GM23338 (cell line): ENCODE measurements around the gene ACTR2. TPM values are rescaled to one million over a fixed set of nuclear protein-coding genes. Genes with fewer than 3 reads are reported as not detected.
A peak's percentile ranks its signal among the peaks of the same experiment; 100 is the strongest.

Experiments
- ATAC-seq: fragments of 200-7000 bp; cut with Tn5 transposase; 3 replicates; pipeline ENCODE4 v1.9.1; 2020
- DNase-seq: peaks from one replicate; pipeline ENCODE4 v3.0.0-alpha.2; 2015; ENCODE audit warnings: low spot score
- H2AFZ ChIP-seq: fragments of 200-600 bp; sonication (generic); 2 replicates; pipeline ENCODE4 v1.8.0; 2016; ENCODE audit warnings: antibody characterized with exemption, mild to moderate bottlenecking, moderate library complexity
- H3F3A ChIP-seq: fragments of 200-600 bp; sonication (generic); replicated peaks from 2 replicates; pipeline ENCODE4 v1.8.0; 2017; ENCODE audit warnings: antibody characterized with exemption, mixed run types, low read depth
- H3K27ac ChIP-seq: fragments of 200-600 bp; sonication (generic); 2 replicates; pipeline ENCODE4 v1.6.1; 2016; ENCODE audit warnings: low read depth
- H3K27me3 ChIP-seq: fragments of 200-600 bp; sonication (generic); 2 replicates; pipeline ENCODE4 v1.8.0; 2016; ENCODE audit warnings: mild to moderate bottlenecking, mixed run types, moderate library complexity; ENCODE audit not compliant: insufficient read depth
- H3K36me3 ChIP-seq: fragments of 200-600 bp; sonication (generic); 2 replicates; pipeline ENCODE4 v1.8.0; 2016; ENCODE audit warnings: mild to moderate bottlenecking; ENCODE audit not compliant: insufficient read depth
- H3K4me1 ChIP-seq: fragments of 200-600 bp; sonication (generic); 2 replicates; pipeline ENCODE4 v1.8.0; 2016; ENCODE audit warnings: mild to moderate bottlenecking, moderate library complexity; ENCODE audit not compliant: insufficient read depth
- H3K4me2 ChIP-seq: fragments of 200-600 bp; sonication (generic); 2 replicates; pipeline ENCODE4 v1.7.1; 2017; ENCODE audit warnings: mixed run types
- H3K4me3 ChIP-seq: fragments of 200-600 bp; sonication (generic); 2 replicates; pipeline ENCODE4 v1.6.1; 2016; ENCODE audit warnings: mixed run types
- H3K79me2 ChIP-seq: fragments of 200-600 bp; sonication (generic); replicated peaks from 2 replicates; pipeline ENCODE4 v1.8.0; 2017; ENCODE audit warnings: mild to moderate bottlenecking; ENCODE audit not compliant: insufficient read depth
- H3K9me2 ChIP-seq: fragments of 200-600 bp; sonication (generic); 2 replicates; pipeline ENCODE4 v1.8.0; 2017; ENCODE audit not compliant: insufficient read depth
- H4K20me1 ChIP-seq: fragments of 200-600 bp; sonication (generic); replicated peaks from 2 replicates; pipeline ENCODE4 v1.8.0; 2017; ENCODE audit warnings: mild to moderate bottlenecking; ENCODE audit not compliant: insufficient read depth
- H3K27ac Mint-ChIP-seq: 2 replicates; pipeline ENCODE4 v1.8.0; 2020; ENCODE audit warnings: inconsistent platforms, mild to moderate bottlenecking, moderate library complexity, mixed read lengths
- H3K27me3 Mint-ChIP-seq: 3 replicates; pipeline ENCODE4 v1.8.0; 2022; ENCODE audit warnings: low read depth, mild to moderate bottlenecking, moderate library complexity, mixed read lengths, inconsistent platforms; ENCODE audit not compliant: insufficient read depth, poor library complexity
- H3K36me3 Mint-ChIP-seq: 3 replicates; pipeline ENCODE4 v1.8.0; 2021; ENCODE audit warnings: low read depth, mild to moderate bottlenecking, inconsistent platforms, moderate library complexity, mixed read lengths
- H3K4me1 Mint-ChIP-seq: 3 replicates; pipeline ENCODE4 v1.8.0; 2020; ENCODE audit warnings: mild to moderate bottlenecking, inconsistent platforms, mixed read lengths
- H3K4me3 Mint-ChIP-seq: 3 replicates; pipeline ENCODE4 v1.8.0; 2021; ENCODE audit warnings: moderate library complexity, mild to moderate bottlenecking, inconsistent platforms, mixed read lengths
- H3K9me3 Mint-ChIP-seq: 3 replicates; pipeline ENCODE4 v1.8.0; 2020; ENCODE audit warnings: moderate library complexity, mild to moderate bottlenecking, inconsistent platforms, mixed read lengths
- CREB1 ChIP-seq: fragments of 250-450 bp; sonication (Bioruptor Pico); IDR thresholded peaks from 2 replicates; pipeline ENCODE4 v1.5.0; 2020; ENCODE audit warnings: low read depth, mild to moderate bottlenecking, moderate library complexity
- EZH2phosphoT487 ChIP-seq: fragments of 200-600 bp; sonication (generic); IDR thresholded peaks from one replicate; pipeline ENCODE4 v1.8.1; 2018; ENCODE audit warnings: antibody characterized with exemption; ENCODE audit not compliant: unreplicated experiment
- POLR2AphosphoS5 ChIP-seq: IDR thresholded peaks from 2 replicates; pipeline ENCODE4 v1.6.1; 2016; ENCODE audit warnings: antibody characterized with exemption, low read depth
- polyA plus RNA-seq: library from polyadenylated mRNA; unstranded; fragments of >200 nt; fragmentation: Nextera tagmentation; extraction: Ambion mirVana; gene quantifications from 2 replicates; pipeline ENCODE4 v1.2.1, GENCODE V29; 2016
- total RNA-seq: library from RNA; depleted of rRNA; stranded (reverse); fragments of >200 nt; shearing (Covaris generic); gene quantifications from 2 replicates; pipeline ENCODE4 v1.2.3, GENCODE V29; 2014
- TF ChIP-seq, protein P1 (sequence below), 2 experiments: fragments of 200-600 bp in 1 of 2; sonication (generic) in 1 of 2; conservative IDR thresholded peaks; 2 replicates each; pipeline versions ENCODE4 v1.5.1 to v1.6.1; 2016 to 2017; ENCODE audit warnings: antibody characterized with exemption in 2 of 2, low read depth in 2 of 2, mild to moderate bottlenecking in 2 of 2, moderate library complexity in 1 of 2
- TF ChIP-seq, protein P2 (sequence below): fragments of 250-450 bp; sonication (Bioruptor Pico); IDR thresholded peaks from 2 replicates; pipeline ENCODE4 v1.5.0; 2020; ENCODE audit warnings: mild to moderate bottlenecking, moderate library complexity

The ACTR2 gene
- total and polyA plus RNA-seq, 2 experiments from 2014 or later, result 73.6 to 87.6 TPM

GRCh38 chr2:65319674-65320041 is 92.0 kb downstream of the ACTR2 start:
- no peaks in the 10 kb centered on the region for H3K4me1 Mint-ChIP-seq
- no peak overlapping the region for H3K4me2 ChIP-seq

DNA sequence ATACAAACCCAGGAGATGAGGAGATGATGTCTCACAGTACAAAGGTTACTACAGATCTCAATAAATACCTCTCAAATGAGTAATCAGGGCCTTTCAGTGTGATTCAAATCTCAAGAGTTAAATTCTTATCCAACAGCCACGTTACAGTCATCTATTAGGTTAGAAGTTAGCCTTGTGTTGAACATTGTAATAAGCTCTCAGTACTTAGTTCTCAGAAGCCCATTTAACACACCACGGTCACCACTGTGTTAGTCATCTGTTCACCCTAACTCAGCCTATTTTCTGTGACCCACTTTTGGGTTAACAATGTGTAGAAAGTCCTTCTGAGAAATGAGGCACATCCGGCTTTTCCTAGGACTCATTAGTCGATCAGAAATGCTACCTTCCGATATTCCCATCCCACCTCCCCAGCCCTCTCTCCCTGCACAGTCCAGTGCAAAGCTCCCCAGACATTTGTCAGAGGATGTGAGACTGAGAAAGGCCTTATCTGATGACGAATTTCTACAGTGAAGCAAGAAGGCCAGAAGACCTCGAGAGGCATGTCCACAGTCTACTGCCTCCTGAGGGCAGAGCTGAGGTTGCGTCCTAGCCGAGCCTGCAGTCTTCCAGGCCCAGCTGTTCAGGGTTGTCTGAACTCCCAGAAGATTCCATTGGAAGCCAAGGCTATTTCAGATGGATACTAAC is 92.6 kb downstream of the ACTR2 start:
- Mint-ChIP-seq H3K27me3 (peaks cover 9% of the 10 kb centered on the region), H3K4me1 (no peaks in the 10 kb centered on the region), H3K4me3 (no peak overlapping the region), H3K27ac (no peak overlapping the region), H3K9me3 (no peaks in the 10 kb centered on the region), H3K36me3 (peaks cover 12% of the 10 kb centered on the region; the same call in 2 of the 3 replicates)
- Histone ChIP-seq H3K36me3 (no peaks in the 10 kb centered on the region), H3K4me1 (no peaks in the 10 kb centered on the region), H3K4me2 (no peak overlapping the region), H3F3A (no peaks in the 10 kb centered on the region), H3K27ac (no peak overlapping the region), H4K20me1 (peaks cover 5% of the 10 kb centered on the region), H3K27me3 (no peaks in the 10 kb centered on the region), H2AFZ (no peak overlapping the region), H3K4me3 (no peak overlapping the region), H3K79me2 (no peaks in the 10 kb centered on the region), H3K9me2 (no peaks in the 10 kb centered on the region)
- peak; percentile 91 for ATAC-seq
- TF ChIP-seq, protein P1, sequence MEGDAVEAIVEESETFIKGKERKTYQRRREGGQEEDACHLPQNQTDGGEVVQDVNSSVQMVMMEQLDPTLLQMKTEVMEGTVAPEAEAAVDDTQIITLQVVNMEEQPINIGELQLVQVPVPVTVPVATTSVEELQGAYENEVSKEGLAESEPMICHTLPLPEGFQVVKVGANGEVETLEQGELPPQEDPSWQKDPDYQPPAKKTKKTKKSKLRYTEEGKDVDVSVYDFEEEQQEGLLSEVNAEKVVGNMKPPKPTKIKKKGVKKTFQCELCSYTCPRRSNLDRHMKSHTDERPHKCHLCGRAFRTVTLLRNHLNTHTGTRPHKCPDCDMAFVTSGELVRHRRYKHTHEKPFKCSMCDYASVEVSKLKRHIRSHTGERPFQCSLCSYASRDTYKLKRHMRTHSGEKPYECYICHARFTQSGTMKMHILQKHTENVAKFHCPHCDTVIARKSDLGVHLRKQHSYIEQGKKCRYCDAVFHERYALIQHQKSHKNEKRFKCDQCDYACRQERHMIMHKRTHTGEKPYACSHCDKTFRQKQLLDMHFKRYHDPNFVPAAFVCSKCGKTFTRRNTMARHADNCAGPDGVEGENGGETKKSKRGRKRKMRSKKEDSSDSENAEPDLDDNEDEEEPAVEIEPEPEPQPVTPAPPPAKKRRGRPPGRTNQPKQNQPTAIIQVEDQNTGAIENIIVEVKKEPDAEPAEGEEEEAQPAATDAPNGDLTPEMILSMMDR (conservative IDR thresholded peaks at IDR 0.05; ENCODE audit: low read depth in 2 of 2), result peak; percentile 46 to 49
- TF ChIP-seq, protein P2, sequence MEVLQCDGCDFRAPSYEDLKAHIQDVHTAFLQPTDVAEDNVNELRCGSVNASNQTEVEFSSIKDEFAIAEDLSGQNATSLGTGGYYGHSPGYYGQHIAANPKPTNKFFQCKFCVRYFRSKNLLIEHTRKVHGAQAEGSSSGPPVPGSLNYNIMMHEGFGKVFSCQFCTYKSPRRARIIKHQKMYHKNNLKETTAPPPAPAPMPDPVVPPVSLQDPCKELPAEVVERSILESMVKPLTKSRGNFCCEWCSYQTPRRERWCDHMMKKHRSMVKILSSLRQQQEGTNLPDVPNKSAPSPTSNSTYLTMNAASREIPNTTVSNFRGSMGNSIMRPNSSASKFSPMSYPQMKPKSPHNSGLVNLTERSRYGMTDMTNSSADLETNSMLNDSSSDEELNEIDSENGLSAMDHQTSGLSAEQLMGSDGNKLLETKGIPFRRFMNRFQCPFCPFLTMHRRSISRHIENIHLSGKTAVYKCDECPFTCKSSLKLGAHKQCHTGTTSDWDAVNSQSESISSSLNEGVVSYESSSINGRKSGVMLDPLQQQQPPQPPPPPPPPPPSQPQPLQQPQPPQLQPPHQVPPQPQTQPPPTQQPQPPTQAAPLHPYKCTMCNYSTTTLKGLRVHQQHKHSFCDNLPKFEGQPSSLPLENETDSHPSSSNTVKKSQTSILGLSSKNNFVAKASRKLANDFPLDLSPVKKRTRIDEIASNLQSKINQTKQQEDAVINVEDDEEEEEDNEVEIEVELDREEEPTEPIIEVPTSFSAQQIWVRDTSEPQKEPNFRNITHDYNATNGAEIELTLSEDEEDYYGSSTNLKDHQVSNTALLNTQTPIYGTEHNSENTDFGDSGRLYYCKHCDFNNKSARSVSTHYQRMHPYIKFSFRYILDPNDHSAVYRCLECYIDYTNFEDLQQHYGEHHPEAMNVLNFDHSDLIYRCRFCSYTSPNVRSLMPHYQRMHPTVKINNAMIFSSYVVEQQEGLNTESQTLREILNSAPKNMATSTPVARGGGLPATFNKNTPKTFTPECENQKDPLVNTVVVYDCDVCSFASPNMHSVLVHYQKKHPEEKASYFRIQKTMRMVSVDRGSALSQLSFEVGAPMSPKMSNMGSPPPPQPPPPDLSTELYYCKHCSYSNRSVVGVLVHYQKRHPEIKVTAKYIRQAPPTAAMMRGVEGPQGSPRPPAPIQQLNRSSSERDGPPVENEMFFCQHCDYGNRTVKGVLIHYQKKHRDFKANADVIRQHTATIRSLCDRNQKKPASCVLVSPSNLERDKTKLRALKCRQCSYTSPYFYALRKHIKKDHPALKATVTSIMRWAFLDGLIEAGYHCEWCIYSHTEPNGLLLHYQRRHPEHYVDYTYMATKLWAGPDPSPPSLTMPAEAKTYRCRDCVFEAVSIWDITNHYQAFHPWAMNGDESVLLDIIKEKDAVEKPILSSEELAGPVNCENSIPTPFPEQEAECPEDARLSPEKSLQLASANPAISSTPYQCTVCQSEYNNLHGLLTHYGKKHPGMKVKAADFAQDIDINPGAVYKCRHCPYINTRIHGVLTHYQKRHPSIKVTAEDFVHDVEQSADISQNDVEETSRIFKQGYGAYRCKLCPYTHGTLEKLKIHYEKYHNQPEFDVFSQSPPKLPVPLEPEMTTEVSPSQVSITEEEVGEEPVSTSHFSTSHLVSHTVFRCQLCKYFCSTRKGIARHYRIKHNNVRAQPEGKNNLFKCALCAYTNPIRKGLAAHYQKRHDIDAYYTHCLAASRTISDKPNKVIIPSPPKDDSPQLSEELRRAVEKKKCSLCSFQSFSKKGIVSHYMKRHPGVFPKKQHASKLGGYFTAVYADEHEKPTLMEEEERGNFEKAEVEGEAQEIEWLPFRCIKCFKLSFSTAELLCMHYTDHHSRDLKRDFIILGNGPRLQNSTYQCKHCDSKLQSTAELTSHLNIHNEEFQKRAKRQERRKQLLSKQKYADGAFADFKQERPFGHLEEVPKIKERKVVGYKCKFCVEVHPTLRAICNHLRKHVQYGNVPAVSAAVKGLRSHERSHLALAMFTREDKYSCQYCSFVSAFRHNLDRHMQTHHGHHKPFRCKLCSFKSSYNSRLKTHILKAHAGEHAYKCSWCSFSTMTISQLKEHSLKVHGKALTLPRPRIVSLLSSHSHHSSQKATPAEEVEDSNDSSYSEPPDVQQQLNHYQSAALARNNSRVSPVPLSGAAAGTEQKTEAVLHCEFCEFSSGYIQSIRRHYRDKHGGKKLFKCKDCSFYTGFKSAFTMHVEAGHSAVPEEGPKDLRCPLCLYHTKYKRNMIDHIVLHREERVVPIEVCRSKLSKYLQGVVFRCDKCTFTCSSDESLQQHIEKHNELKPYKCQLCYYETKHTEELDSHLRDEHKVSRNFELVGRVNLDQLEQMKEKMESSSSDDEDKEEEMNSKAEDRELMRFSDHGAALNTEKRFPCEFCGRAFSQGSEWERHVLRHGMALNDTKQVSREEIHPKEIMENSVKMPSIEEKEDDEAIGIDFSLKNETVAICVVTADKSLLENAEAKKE (CRISPR knock-in tag), result peak; percentile 87
- no peak for TF ChIP-seq POLR2AphosphoS5
- DNase-seq, result peak; percentile 53

More at GRCh38 chr2:65319674-65320041, 92.0 kb downstream of the ACTR2 start:
- Histone ChIP-seq H3K79me2 (no peaks in the 10 kb centered on the region), H3K27me3 (no peaks in the 10 kb centered on the region), H3K9me2 (no peaks in the 10 kb centered on the region), H3F3A (no peaks in the 10 kb centered on the region), H4K20me1 (peaks cover 5% of the 10 kb centered on the region), H3K36me3 (no peaks in the 10 kb centered on the region), H3K27ac (no peak overlapping the region), H3K4me3 (no peak overlapping the region), H2AFZ (no peak overlapping the region), H3K4me1 (no peaks in the 10 kb centered on the region)
- Mint-ChIP-seq H3K27ac (no peak overlapping the region), H3K36me3 (peaks cover 13% of the 10 kb centered on the region; the same call in 1 of the 3 replicates), H3K4me3 (no peak overlapping the region), H3K27me3 (peaks cover 9% of the 10 kb centered on the region), H3K9me3 (no peaks in the 10 kb centered on the region)
- no peak for ATAC-seq
- no peak for DNase-seq
- TF ChIP-seq CREB1 (no peak), EZH2phosphoT487 (no peak)
